ENCODE measurements around the gene OLFM4. TPM values are rescaled to one million over a fixed set of nuclear protein-coding genes. Genes with fewer than 3 reads are reported as not detected.

OLFM4 gene
- total and polyA plus RNA-seq, 2 donors (not counting 3 experiments of a cell fraction or from before 2014, with no cell fraction given) = not detected

DNA sequence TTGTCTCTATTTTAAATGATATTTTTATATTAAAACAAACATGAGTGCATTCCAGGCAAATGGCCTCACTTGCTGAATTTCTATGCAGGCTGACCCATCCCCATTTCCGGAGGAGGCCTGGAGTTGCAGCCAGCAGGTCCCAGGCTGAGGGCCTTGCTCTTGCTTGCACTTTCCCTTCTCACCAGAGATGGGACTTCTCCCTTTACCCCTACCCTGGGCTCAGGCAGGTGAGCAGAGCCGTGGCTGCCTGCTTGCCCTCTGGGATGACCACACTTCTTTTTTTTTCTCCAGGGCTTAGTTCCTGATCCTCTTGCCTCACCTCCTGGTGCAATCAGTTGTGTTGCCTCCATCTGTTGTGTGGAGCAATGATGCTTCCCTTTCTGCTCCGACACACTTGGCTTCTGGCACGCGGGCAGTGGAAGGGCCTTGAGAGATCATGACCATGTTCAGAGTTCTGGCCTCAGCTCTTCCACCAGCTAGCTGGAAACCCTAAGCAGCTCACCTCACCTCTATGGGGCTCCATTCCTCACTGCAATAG lies 11.1 kb upstream of the OLFM4 start:
- FAIRE-seq (no peak), DNase-seq (ENCODE audit: low read depth, low spot score) (no peak)
- intact Hi-C loops (cut with micrococcal nuclease) (no loop called here), dilution Hi-C loops (cut with MboI; ENCODE audit: extremely low pct_ligation_motif_present, low sequenced_read_pairs) (no loop called here)
- TF ChIP-seq MYC (IDR thresholded peaks at IDR 0.05; ENCODE audit: low read depth, low read length) (no peak), POLR2AphosphoS5 (IDR thresholded peaks at IDR 0.05; ENCODE audit: insufficient read depth, low read depth, low read length) (no peak), FOS (IDR thresholded peaks at IDR 0.05; ENCODE audit: borderline replicate concordance, insufficient read depth, low read length) (no peak), POLR2A (IDR thresholded peaks at IDR 0.05; ENCODE audit: low read depth, low read length) (no peak), CTCF (IDR thresholded peaks at IDR 0.05; ENCODE audit: extremely low read depth in 1 of 2, insufficient read depth in 1 of 2, low read depth in 1 of 2, low read length in 2 of 2) (no peak), JUN (IDR thresholded peaks at IDR 0.05; ENCODE audit: borderline replicate concordance, insufficient read depth, insufficient read length, low read depth) (no peak), EZH2 (IDR thresholded peaks at IDR 0.05; ENCODE audit: borderline replicate concordance, low read depth, low read length, severe bottlenecking) (no peak), GATA2 (IDR thresholded peaks at IDR 0.05; ENCODE audit: insufficient read depth, insufficient read length, low read depth, low read length) (no peak)
- TF ChIP-seq, protein P1, sequence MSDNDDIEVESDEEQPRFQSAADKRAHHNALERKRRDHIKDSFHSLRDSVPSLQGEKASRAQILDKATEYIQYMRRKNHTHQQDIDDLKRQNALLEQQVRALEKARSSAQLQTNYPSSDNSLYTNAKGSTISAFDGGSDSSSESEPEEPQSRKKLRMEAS (IDR thresholded peaks at IDR 0.05; ENCODE audit: insufficient read depth, insufficient read length) = no peak
- Histone ChIP-seq H3K27ac (ENCODE audit: insufficient read depth, low read depth, low read length) (no peak overlapping the region), H3K9ac (replicated peaks; ENCODE audit: extremely low read depth, insufficient read depth, low read length) (no peak overlapping the region), H4K20me1 (replicated peaks; ENCODE audit: control insufficient read depth, extremely low read depth, insufficient read depth, low read length) (no peaks in the 10 kb centered on the region), H2AFZ (ENCODE audit: low read depth, low read length) (no peak overlapping the region), H3K4me1 (ENCODE audit: control insufficient read depth, extremely low read depth, insufficient read depth, low read length) (no peaks in the 10 kb centered on the region), H3K27me3 (ENCODE audit: control insufficient read depth in 2 of 2, insufficient read depth in 2 of 2, low read length in 2 of 2) (no peaks in the 10 kb centered on the region), H3K36me3 (ENCODE audit: control insufficient read depth in 2 of 2, extremely low read depth in 1 of 2, insufficient read depth in 2 of 2, low read length in 2 of 2) (no peaks in the 10 kb centered on the region), H3K9me1 (replicated peaks; ENCODE audit: control insufficient read depth, extremely low read depth, insufficient read depth, low read length) (no peaks in the 10 kb centered on the region), H3K4me3 (replicated peaks in 1 of 3; ENCODE audit: insufficient read depth in 1 of 3, low read depth in 1 of 3, low read length in 3 of 3) (no peak overlapping the region), H3K79me2 (ENCODE audit: control insufficient read depth, insufficient read depth, low read length) (no peaks in the 10 kb centered on the region), H3K4me2 (ENCODE audit: insufficient read depth, low read length) (no peak overlapping the region), H3K9me3 (replicated peaks; ENCODE audit: control insufficient read depth, insufficient read depth, low read length) (peaks cover 2% of the 10 kb centered on the region)
- ChIA-PET POLR2A (no interaction called here), CTCF (no interaction called here)
- no TSS peak for BruUV-seq (replicated peaks)

Measured in endothelial cell of umbilical vein (primary cell).